NK-92 (cell line): ENCODE results near the gene PHRF1.
"Not testable (repeated sequence)": the region's sequence is repeated elsewhere in the genome, so short reads cannot be mapped to it uniquely, and the experiment has no call there.

Source experiments
- DNase-seq: peaks from one replicate; lab custom pipeline; 2025; ENCODE audit not compliant: unreplicated experiment; lab: John Stamatoyannopoulos, UW

PHRF1 gene

GRCh38 chr11:650482-650881 is 74.2 kb downstream of the PHRF1 start:
- DNase-seq: no peak

DNA sequence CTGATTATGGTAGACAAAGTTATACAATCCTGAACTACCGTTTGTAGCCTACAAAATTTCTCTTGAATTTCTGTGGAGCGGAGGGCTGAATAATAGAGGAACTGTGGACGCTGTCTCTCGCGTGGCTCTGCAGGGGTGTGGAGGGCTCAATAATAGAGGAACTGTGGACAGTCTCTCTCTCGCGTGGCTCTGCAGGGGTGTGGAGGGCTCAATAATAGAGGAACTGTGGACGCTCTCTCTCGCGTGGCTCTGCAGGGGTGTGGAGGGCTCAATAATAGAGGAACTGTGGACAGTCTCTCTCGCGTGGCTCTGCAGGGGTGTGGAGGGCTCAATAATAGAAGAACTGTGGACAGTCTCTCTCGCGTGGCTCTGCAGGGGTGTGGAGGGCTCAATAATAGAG is 76.9 kb downstream of the PHRF1 start:
- not testable (repeated sequence) for DNase-seq

DNA sequence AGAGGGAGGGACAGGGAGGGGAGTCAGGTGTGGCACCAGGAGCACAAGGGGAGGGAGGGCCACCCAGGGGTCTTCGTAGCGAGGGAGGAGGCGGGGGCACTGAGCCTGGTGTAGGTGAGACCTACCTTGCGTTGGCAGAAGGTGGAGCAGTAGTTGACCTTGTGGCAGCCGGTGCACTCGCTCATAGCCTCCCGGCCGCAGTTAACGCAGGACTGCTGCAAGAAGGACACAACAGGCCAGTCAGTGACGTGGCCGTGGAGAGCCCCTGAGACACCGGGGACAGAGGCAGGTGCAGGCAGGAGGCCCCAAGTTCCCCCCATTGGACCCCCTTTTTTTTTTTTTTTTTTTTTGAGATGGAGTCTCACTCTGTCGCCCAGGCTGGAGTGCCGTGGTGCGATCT is 77.6 kb downstream of the PHRF1 start:
- no peak for DNase-seq

DNA sequence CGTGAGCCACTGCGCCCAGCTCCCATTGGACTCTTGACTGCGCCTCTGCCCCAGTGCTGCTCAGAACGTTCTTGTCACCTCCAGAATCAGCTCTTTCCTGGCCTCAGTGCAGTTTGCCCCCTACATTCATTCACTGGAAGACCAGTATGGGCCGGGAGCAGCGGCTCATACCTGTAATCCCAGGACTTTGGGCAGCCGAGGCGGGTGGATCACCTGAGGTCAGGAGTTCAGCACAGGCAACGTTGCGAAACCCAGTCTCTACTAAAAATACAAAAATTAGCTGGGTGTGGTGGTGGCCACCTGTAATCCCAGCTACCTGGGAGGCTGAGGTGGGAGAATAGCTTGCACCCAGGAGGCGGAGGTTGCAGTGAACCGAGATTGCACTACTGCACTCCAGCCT is 78.2 kb downstream of the PHRF1 start:
- DNase-seq: not testable (repeated sequence)

DNA sequence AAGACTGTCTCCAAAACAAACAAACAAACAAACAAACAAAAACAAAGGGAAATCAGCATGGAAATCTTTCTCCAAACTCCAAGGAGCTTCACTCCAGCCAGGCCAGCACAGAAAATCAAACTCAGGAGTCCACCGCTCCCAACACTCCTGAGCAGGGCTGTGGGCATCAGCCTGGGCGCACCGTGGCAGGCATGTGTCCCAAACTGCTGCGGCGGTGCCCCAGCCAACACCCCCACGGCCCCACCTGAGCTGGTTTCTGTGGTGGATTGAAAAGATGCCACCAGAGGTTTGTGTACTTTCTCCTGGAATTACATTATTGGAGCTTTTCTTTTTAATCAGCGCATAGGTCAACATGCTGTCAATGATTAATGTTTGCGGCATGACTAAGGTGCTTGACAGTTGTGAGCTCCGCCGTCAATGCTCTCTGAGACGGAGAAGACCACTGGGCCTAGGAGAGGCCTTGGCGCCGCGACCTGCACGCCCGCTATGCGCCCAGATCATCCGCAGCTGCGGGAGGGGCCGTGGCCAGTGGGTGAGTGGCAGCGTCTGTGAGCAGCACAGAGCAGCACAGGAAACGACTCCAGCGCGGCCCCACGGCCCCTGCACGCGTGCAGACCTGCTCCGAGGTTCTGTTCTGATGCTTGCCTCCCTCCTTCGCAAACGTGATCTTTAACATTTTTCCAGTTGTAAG is 78.9 kb downstream of the PHRF1 start:
- no peak for DNase-seq

GRCh38 chr11:656426-656825 is 80.2 kb downstream of the PHRF1 start:
- no peak for DNase-seq

- no peak for DNase-seq
These were observed 80.6 kb downstream of the PHRF1 start for GRCh38 chr11:656866-657265.

DNA sequence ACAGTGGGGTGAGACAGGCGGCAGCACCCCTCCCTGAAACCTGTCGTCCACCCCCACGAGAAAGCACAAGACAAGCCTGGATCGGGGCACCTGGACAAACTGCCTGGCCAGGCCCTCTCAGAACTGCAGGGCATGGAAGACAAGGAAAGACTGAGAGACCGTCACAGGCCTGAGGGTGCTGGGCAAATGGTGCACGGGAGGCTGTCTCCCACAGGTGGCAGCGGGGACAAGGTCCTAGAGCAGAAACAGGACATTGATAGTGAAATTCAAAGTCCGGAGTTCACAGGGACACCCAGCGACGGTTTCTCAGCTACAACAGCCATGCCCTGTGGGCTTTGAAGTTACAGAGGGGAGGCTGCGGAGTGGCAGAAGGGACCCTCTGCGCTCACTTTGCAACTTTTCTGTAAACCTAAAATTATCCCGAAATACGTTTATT is 81.4 kb downstream of the PHRF1 start:
- DNase-seq: no peak

DNA sequence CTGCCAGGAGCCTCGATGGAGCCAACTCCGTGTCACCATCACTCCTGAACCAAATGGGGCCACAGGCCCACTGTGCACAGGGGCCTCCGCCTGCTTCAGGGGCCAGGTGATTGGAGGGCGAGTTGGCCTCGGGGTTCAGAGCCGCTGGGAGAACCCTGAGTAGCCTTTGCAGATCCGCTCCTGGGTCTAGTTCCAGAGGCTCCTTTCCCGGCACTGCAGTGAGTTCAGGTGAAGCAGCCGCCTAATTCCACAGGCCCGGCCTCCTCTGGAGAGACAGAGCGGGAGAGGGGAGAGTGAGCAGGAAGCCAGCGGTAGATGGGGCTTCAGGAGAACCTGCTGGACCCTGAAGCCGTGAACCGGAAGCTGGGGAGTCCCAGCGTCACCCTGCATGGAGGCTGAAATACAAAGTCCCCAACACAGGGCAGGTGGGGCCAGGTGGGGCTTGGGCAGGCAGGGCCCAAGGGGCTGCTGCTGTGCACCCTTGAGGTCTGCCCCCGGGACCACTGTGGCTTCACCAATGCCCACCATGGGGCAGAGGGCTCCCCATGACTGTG is 83.3 kb downstream of the PHRF1 start:
- DNase-seq: no peak

DNA sequence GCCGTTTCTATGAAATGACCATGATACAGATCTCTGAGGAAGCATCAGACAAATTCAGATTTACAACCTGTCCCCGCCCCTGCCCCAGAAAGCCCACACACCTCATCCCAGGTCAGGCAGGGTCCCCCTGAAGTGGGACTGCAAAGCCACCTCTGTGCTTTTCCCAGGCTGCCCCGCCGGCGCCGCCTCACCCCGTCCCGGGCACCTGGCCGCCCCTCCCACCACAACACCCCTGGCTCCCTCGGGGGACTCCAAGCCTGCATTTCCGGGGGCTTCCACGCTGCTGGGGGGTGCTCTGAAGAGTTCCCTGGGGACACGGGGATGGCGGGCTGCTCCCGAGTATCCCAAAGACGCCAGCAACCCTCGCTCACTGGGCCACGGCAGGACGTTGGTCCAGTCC is 84.0 kb downstream of the PHRF1 start:
- DNase-seq: no peak

- no peak for DNase-seq
These were observed 84.6 kb downstream of the PHRF1 start for GRCh38 chr11:660681-661444.
